ENCODE data around the gene SHC3. TPM values are rescaled to one million over a fixed set of nuclear protein-coding genes. Genes with fewer than 3 reads are reported as not detected.

SHC3 gene
- polyA plus RNA-seq, 3 donors = not detected

DNA sequence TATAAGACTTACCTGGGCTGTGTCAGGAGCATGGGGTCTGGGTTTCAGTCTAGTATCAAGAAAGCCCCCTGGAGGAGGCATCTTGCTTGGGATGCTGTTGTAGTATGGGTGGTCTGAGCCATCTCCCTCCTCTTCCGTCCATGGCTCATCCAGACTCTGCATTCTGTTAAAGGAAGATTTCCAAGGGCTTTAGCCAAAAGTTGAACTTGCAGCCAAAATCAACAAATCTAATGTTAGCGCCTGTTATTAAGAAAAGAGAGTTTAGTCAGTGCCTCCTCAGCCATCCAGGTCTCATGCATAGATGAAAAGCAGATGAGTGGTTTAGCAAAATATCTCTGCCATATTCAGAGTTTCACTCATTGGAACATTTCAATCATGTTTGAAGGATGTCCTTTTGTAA lies 131.8 kb downstream of the SHC3 start:
- H3K4me1 ChIP-seq (ENCODE audit: control insufficient read depth in 1 of 2, insufficient read depth in 2 of 2, low read length in 2 of 2) = no peaks in the 10 kb centered on the region
- no peaks in the 10 kb centered on the region for H3K79me2 ChIP-seq (ENCODE audit: insufficient read depth, low read length)
- Mint-ChIP-seq H3K9me3 (peaks cover 0 to 2% (median 0%) of the 10 kb centered on the region in 7 donors), H3K27me3 (ENCODE audit: low read depth in 3 of 3) (peaks cover 18 to 40% (median 24%) of the 10 kb centered on the region in 3 donors), H3K4me1 (no peaks in the 10 kb centered on the region), H3K4me3 (no peak overlapping the region), H3K27ac (peak overlapping the region in 1 of 7 donors; percentile 42), H3K36me3 (no peaks in the 10 kb centered on the region)
- H3K9me3 ChIP-seq (replicated peaks in 1 of 2; ENCODE audit: control insufficient read depth in 1 of 2, insufficient read depth in 1 of 2, low read length in 2 of 2) = no peaks in the 10 kb centered on the region
- H2AFZ ChIP-seq (ENCODE audit: insufficient read depth, low read depth, low read length, poor library complexity, severe bottlenecking) = no peak overlapping the region
- no peak overlapping the region for H3K27ac ChIP-seq (ENCODE audit: low read depth in 1 of 2, low read length in 2 of 2)
- WGBS (ENCODE audit: insufficient coverage) = no CpG with 5 or more reads among the region's 2 CpGs
- H3K9ac ChIP-seq (ENCODE audit: insufficient read depth, low read length, poor library complexity, severe bottlenecking) = no peak overlapping the region
- no peak overlapping the region for H3K4me2 ChIP-seq (replicated peaks; ENCODE audit: extremely low read depth, low read length, poor library complexity, severe bottlenecking)
- peaks cover 2 to 9% of the 10 kb centered on the region in 2 donors for H3K27me3 ChIP-seq (ENCODE audit: control insufficient read depth in 2 of 2, insufficient read depth in 2 of 2, low read length in 2 of 2)
- intact Hi-C loops (cut with micrococcal nuclease) = no loop called here
- no peak overlapping the region for H3K4me3 ChIP-seq (replicated peaks in 1 of 3; ENCODE audit: low read depth in 2 of 3, low read length in 3 of 3)
- TF ChIP-seq, protein P1, sequence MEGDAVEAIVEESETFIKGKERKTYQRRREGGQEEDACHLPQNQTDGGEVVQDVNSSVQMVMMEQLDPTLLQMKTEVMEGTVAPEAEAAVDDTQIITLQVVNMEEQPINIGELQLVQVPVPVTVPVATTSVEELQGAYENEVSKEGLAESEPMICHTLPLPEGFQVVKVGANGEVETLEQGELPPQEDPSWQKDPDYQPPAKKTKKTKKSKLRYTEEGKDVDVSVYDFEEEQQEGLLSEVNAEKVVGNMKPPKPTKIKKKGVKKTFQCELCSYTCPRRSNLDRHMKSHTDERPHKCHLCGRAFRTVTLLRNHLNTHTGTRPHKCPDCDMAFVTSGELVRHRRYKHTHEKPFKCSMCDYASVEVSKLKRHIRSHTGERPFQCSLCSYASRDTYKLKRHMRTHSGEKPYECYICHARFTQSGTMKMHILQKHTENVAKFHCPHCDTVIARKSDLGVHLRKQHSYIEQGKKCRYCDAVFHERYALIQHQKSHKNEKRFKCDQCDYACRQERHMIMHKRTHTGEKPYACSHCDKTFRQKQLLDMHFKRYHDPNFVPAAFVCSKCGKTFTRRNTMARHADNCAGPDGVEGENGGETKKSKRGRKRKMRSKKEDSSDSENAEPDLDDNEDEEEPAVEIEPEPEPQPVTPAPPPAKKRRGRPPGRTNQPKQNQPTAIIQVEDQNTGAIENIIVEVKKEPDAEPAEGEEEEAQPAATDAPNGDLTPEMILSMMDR (IDR thresholded peaks at IDR 0.05) = no peak
- H4K20me1 ChIP-seq (ENCODE audit: insufficient read depth, low read length) = no peaks in the 10 kb centered on the region
- H3K36me3 ChIP-seq (replicated peaks in 1 of 2; ENCODE audit: control insufficient read depth in 1 of 2, insufficient read depth in 2 of 2, low read length in 2 of 2) = no peaks in the 10 kb centered on the region
- DNase-seq = no peak

DNA sequence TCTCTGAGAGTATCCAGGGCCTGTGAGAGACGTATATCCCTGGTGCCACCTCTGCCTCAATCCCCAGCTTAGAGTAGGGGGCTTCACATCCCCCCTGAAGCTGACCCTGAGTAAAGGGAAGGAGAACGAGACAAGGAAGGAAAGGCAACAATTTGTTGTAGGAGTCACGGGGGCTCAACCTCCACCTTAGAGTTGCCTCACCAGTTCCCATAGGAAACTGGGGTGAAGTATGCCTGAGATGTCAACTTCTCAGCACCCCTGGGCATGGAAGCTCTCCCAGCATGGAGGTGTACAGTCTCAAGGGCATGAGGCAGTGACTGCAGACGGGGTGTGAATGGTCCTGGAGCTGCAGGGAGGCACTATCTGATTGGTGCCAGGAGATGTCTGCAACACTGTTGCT lies 133.7 kb downstream of the SHC3 start:
- H3K27me3 ChIP-seq (ENCODE audit: control insufficient read depth in 2 of 2, insufficient read depth in 2 of 2, low read length in 2 of 2) = peaks cover 2 to 21% of the 10 kb centered on the region in 2 donors

More for the DNA sequence above, 133.7 kb downstream of the SHC3 start:
- Histone ChIP-seq H3K36me3 (replicated peaks in 1 of 2; ENCODE audit: control insufficient read depth in 1 of 2, insufficient read depth in 2 of 2, low read length in 2 of 2) (no peaks in the 10 kb centered on the region), H2AFZ (ENCODE audit: insufficient read depth, low read depth, low read length, poor library complexity, severe bottlenecking) (no peak overlapping the region), H3K4me2 (replicated peaks; ENCODE audit: extremely low read depth, low read length, poor library complexity, severe bottlenecking) (no peak overlapping the region), H3K27ac (ENCODE audit: low read depth in 1 of 2, low read length in 2 of 2) (no peak overlapping the region), H3K4me1 (ENCODE audit: control insufficient read depth in 1 of 2, insufficient read depth in 2 of 2, low read length in 2 of 2) (no peaks in the 10 kb centered on the region), H3K9ac (ENCODE audit: insufficient read depth, low read length, poor library complexity, severe bottlenecking) (no peak overlapping the region), H3K79me2 (ENCODE audit: insufficient read depth, low read length) (no peaks in the 10 kb centered on the region), H4K20me1 (ENCODE audit: insufficient read depth, low read length) (no peaks in the 10 kb centered on the region), H3K4me3 (replicated peaks in 1 of 3; ENCODE audit: low read depth in 2 of 3, low read length in 3 of 3) (no peak overlapping the region), H3K9me3 (replicated peaks in 1 of 2; ENCODE audit: control insufficient read depth in 1 of 2, insufficient read depth in 1 of 2, low read length in 2 of 2) (no peaks in the 10 kb centered on the region)
- TF ChIP-seq, protein P1 (IDR thresholded peaks at IDR 0.05) = no peak
- Mint-ChIP-seq H3K36me3 (no peaks in the 10 kb centered on the region), H3K4me1 (no peaks in the 10 kb centered on the region), H3K27me3 (ENCODE audit: low read depth in 3 of 3) (peaks cover 16 to 32% (median 25%) of the 10 kb centered on the region in 3 donors), H3K27ac (no peak overlapping the region), H3K9me3 (peaks cover 0 to 2% (median 0%) of the 10 kb centered on the region in 7 donors), H3K4me3 (no peak overlapping the region)
- DNase-seq = no peak
- WGBS (ENCODE audit: insufficient coverage) = no CpG with 5 or more reads among the region's 4 CpGs
- intact Hi-C loops (cut with micrococcal nuclease) = no loop called here
